ENCODE data around the gene CUL7. TPM values are rescaled to one million over a fixed set of nuclear protein-coding genes. Genes with fewer than 3 reads are reported as not detected.

Gene CUL7
- total RNA-seq, 1 experiment from 2014 or later: 20.8 TPM

GRCh38 chr6:43013843-43014433 lies 39.7 kb downstream of the CUL7 start, which contains the start of the genes KLHDC3 and MEA1 (continued):
- no peak for TF ChIP-seq AFF4 (CRISPR knock-in tag; IDR thresholded peaks at IDR 0.05; ENCODE audit: borderline replicate concordance)
- no peak for TF ChIP-seq ATF3 (CRISPR knock-in tag; conservative IDR thresholded peaks at IDR 0.05)
- TF ChIP-seq JUN (CRISPR knock-in tag; IDR thresholded peaks at IDR 0.05): no peak
- no peak for TF ChIP-seq TCF7 (CRISPR knock-in tag; IDR thresholded peaks at IDR 0.05; ENCODE audit: low read depth)
- TF ChIP-seq FOXP1 (CRISPR knock-in tag; IDR thresholded peaks at IDR 0.05; ENCODE audit: borderline replicate concordance): no peak
- no peak; the same call in none of the 2 replicates for TF ChIP-seq GABPB1 (CRISPR knock-in tag; IDR thresholded peaks at IDR 0.05)
- TF ChIP-seq ZMAT4 (CRISPR knock-in tag; IDR thresholded peaks at IDR 0.05): no peak
- TF ChIP-seq ZNF121 (CRISPR knock-in tag; IDR thresholded peaks at IDR 0.05): no peak
- no peak for TF ChIP-seq NR2C2 (CRISPR knock-in tag; IDR thresholded peaks at IDR 0.05)
- peak; percentile 72 for TF ChIP-seq SP1 (CRISPR knock-in tag; conservative IDR thresholded peaks at IDR 0.05)
- TF ChIP-seq RELA (CRISPR knock-in tag; IDR thresholded peaks at IDR 0.05; ENCODE audit: borderline replicate concordance): no peak
- no peak for TF ChIP-seq ZNF219 (CRISPR knock-in tag; IDR thresholded peaks at IDR 0.05; ENCODE audit: borderline replicate concordance)
- TF ChIP-seq PRRX2 (CRISPR knock-in tag; IDR thresholded peaks at IDR 0.05): no peak
- no peak for TF ChIP-seq NFATC4 (CRISPR knock-in tag; IDR thresholded peaks at IDR 0.05)
- no peak for TF ChIP-seq KAT7 (CRISPR knock-in tag; IDR thresholded peaks at IDR 0.05; ENCODE audit: borderline replicate concordance)
- TF ChIP-seq GTF2I (CRISPR knock-in tag; conservative IDR thresholded peaks at IDR 0.05): no peak
- 0 out of 2 replicates have a peak, but pooled peaks have one; percentile 42 for TF ChIP-seq ZNF232 (CRISPR knock-in tag; IDR thresholded peaks at IDR 0.05)
- TF ChIP-seq GRHL2 (CRISPR knock-in tag; IDR thresholded peaks at IDR 0.05; ENCODE audit: insufficient replicate concordance, severe bottlenecking): no peak
- no peak for TF ChIP-seq FOXJ3 (CRISPR knock-in tag; IDR thresholded peaks at IDR 0.05; ENCODE audit: borderline replicate concordance)
- no peak for TF ChIP-seq CBFB (CRISPR knock-in tag; IDR thresholded peaks at IDR 0.05; ENCODE audit: low read depth)
- TF ChIP-seq TEAD1 (CRISPR knock-in tag; IDR thresholded peaks at IDR 0.05): peak; percentile 54; the same call in 1 of the 2 replicates
- no peak for TF ChIP-seq ZNF532 (CRISPR knock-in tag; IDR thresholded peaks at IDR 0.05; ENCODE audit: borderline replicate concordance)
- TF ChIP-seq PREB (CRISPR knock-in tag; IDR thresholded peaks at IDR 0.05; ENCODE audit: borderline replicate concordance): no peak
